Ovary (tissue), 9 donors: ENCODE measurements around the gene KCNH6. TPM values are rescaled to one million over a fixed set of nuclear protein-coding genes. Genes with fewer than 3 reads are reported as not detected.

Experiments
- DNase-seq, 5 donors: peaks; one replicate each; pipeline ENCODE4 v3.0.0-alpha.2; 2019 to 2020
- H3K27ac ChIP-seq, 2 donors: fragments of 200-600 bp; one replicate each; pipeline versions ENCODE4 v1.5.1 to v1.8.0; 2019 to 2022
- H3K27me3 ChIP-seq: fragments of 200-600 bp; one replicate; pipeline ENCODE4 v1.8.0; 2022
- H3K36me3 ChIP-seq: fragments of 200-600 bp; sonication (generic); one replicate; pipeline ENCODE4 v1.5.1; 2019
- H3K4me1 ChIP-seq: one replicate; pipeline ENCODE4 v1.8.1; 2013; ENCODE audit warnings: mild to moderate bottlenecking, moderate library complexity; ENCODE audit not compliant: insufficient read depth
- H3K4me3 ChIP-seq: fragments of 200-600 bp; sonication (generic); one replicate; pipeline ENCODE4 v1.5.1; 2017
- H3K9me3 ChIP-seq, 2 donors: fragments of 200-600 bp in 1 of 2; sonication (generic) in 1 of 2; one replicate each; pipeline versions ENCODE4 v1.5.1 to v1.8.1; 2013 to 2019; ENCODE audit warnings: mild to moderate bottlenecking in 1 of 2, moderate library complexity in 1 of 2
- CTCF ChIP-seq, 3 donors: fragments of 450-650 bp in 2 of 3; fragments of 200-600 bp in 1 of 3; IDR thresholded peaks; one replicate each; pipeline versions ENCODE4 v1.5.1 to v1.8.0; 2016 to 2022; ENCODE audit warnings: antibody characterized with exemption in 3 of 3, mild to moderate bottlenecking in 1 of 3
- EP300 ChIP-seq: sonication (generic); formaldehyde crosslinking; IDR thresholded peaks from one replicate; pipeline ENCODE4 v1.6.1; 2017; ENCODE audit warnings: antibody characterized with exemption
- POLR2A ChIP-seq: fragments of 450-650 bp; IDR thresholded peaks from one replicate; pipeline ENCODE4 v1.6.1; 2017; ENCODE audit warnings: antibody characterized with exemption, mild to moderate bottlenecking, moderate library complexity
- WGBS, 3 donors: extraction: QIAGEN DNeasy Blood & Tissue Kit in 1 of 3; methylation state at CpG; one replicate each; pipeline versions ENCODE4 v1.1.5 to v1.1.7; 2013 to 2017; 5-methylcytosine and 5-hydroxymethylcytosine counted together
- intact Hi-C, 4 donors: fragments of 100-400 bp; cut with DNase I; formaldehyde crosslinking; loops; one replicate each; pipeline versions ENCODE4 v1.11.0 to v1.15.1; 2022 to 2023
- polyA plus RNA-seq, 2 donors: library from polyadenylated mRNA; stranded (reverse); fragments of 200-250 nt in 1 of 2; fragments of 350-450 nt in 1 of 2; fragmentation: Illumina TruSeq in 1 of 2; extraction: RNeasy Lipid Tissue Mini Kit (QIAGEN cat#74804) in 1 of 2; gene quantifications; one replicate each; pipeline ENCODE4 v1.2.3, GENCODE V29; 2013 to 2014
- total RNA-seq, 7 donors: library from RNA; depleted of rRNA in 2 of 7; stranded (reverse); fragments of >200 nt in 2 of 7; fragmentation: NEBNext Ultra II Directional in 3 of 7; extraction: Animal tissue kit (Norgen Biotek cat#: 25700) in 3 of 7; gene quantifications; one replicate each; pipeline versions ENCODE4 v1.1.0 to v1.2.4, GENCODE V29; 2016 to 2023
- donor health status: DM: no; HTN: no; CAD: no; lungs with moderate emphysema.
- donor health status: DM: no; HTN: no; CAD: no.
- donor health status: Bipolar disorder and iron deficiency.
- donor health status: DM: yes; HTN: yes; CAD: no.
- donor health status: DM: no; HTN: no; CAD: no.
- donor health status: DM: yes; HTN: yes; CAD: no.

KCNH6 gene
- total and polyA plus RNA-seq, 9 donors = 0.36 TPM; not detected in 8

GRCh38 chr17:63496177-63496576, 27.0 kb upstream of the KCNH6 start:
- no peaks in the 10 kb centered on the region for H3K27me3 ChIP-seq
- H3K36me3 ChIP-seq = no peaks in the 10 kb centered on the region
- DNase-seq = no peak
- intact Hi-C loops = no loop called here
- H3K4me1 ChIP-seq = peaks cover 2% of the 10 kb centered on the region
- no peak for TF ChIP-seq CTCF (IDR thresholded peaks at IDR 0.05)
- no peak for TF ChIP-seq EP300
- no peak overlapping the region for H3K27ac ChIP-seq
- 83 to 88% (median 87%) methylated on average over 12 of the region's 12 CpGs for WGBS, 3 donors
- H3K4me3 ChIP-seq = no peak overlapping the region
- H3K9me3 ChIP-seq = no peaks in the 10 kb centered on the region

- no peaks in the 10 kb centered on the region for H3K36me3 ChIP-seq
- no peak for TF ChIP-seq CTCF (IDR thresholded peaks at IDR 0.05)
- TF ChIP-seq EP300 = no peak
- no peak for TF ChIP-seq POLR2A
- no peaks in the 10 kb centered on the region for H3K27me3 ChIP-seq
- peaks cover 2% of the 10 kb centered on the region for H3K4me1 ChIP-seq
- no peak overlapping the region for H3K4me3 ChIP-seq
- WGBS, 3 donors = 87 to 92% (median 92%) methylated on average over 30 to 36 of the region's 36 CpGs
- H3K9me3 ChIP-seq = no peaks in the 10 kb centered on the region
- H3K27ac ChIP-seq = no peak overlapping the region
- no peak for DNase-seq
- intact Hi-C loops = no loop called here
These were observed 26.3 kb upstream of the KCNH6 start for GRCh38 chr17:63496663-63497400.

- Histone ChIP-seq H3K36me3 (no peaks in the 10 kb centered on the region), H3K4me1 (peaks cover 2% of the 10 kb centered on the region), H3K9me3 (no peaks in the 10 kb centered on the region), H3K27me3 (no peaks in the 10 kb centered on the region), H3K4me3 (no peak overlapping the region), H3K27ac (no peak overlapping the region)
- TF ChIP-seq POLR2A (no peak), CTCF (IDR thresholded peaks at IDR 0.05) (no peak), EP300 (no peak)
- intact Hi-C loops = no loop called here
- no peak for DNase-seq
- WGBS, 3 donors = 67 to 78% (median 69%) methylated on average over 15 to 16 of the region's 16 CpGs
These were observed 25.3 kb upstream of the KCNH6 start for GRCh38 chr17:63497708-63498483.

- Histone ChIP-seq H3K27ac (no peak overlapping the region), H3K4me3 (no peak overlapping the region), H3K4me1 (peaks cover 2% of the 10 kb centered on the region), H3K27me3 (no peaks in the 10 kb centered on the region), H3K9me3 (no peaks in the 10 kb centered on the region), H3K36me3 (no peaks in the 10 kb centered on the region)
- 53 to 69% (median 62%) methylated on average over 9 of the region's 9 CpGs for WGBS, 3 donors
- intact Hi-C loops = no loop called here
- no peak for TF ChIP-seq POLR2A
- TF ChIP-seq CTCF (IDR thresholded peaks at IDR 0.05) = no peak
- TF ChIP-seq EP300 = no peak
- DNase-seq = no peak
These were observed 24.4 kb upstream of the KCNH6 start for GRCh38 chr17:63498626-63499195.
